Caco-2 (cell line): ENCODE measurements around the gene WSB2. TPM values are rescaled to one million over a fixed set of nuclear protein-coding genes. Genes with fewer than 3 reads are reported as not detected.
"Not testable (repeated sequence)": the region's sequence is repeated elsewhere in the genome, so short reads cannot be mapped to it uniquely, and the experiment has no call there.

Source experiments
- BruUV-seq: library from RNA; stranded (reverse); fragments of 400-500 nt; replicated peaks from 2 replicates; lab custom pipeline; 2021; lab: Mats Ljungman, UMichigan
- CTCF ChIA-PET: fragments of 300-600 bp; sonication (Branson Sonifier 250); formaldehyde crosslinking; loops from one replicate; lab custom pipeline; 2022; ENCODE audit warnings: antibody characterized with exemption; lab: Charles Lee
- POLR2A ChIA-PET: fragments of 300-600 bp; sonication (Branson Sonifier 250); formaldehyde crosslinking; loops from one replicate; lab custom pipeline; 2022; ENCODE audit warnings: antibody characterized with exemption; lab: Charles Lee
- DNase-seq, 2 experiments: peaks; one replicate each; pipeline versions ENCODE4 v3.0.0 to v3.0.0-alpha.2; 2020 to 2022
- H3K27me3 ChIP-seq: replicated peaks from 2 replicates; pipeline ENCODE4 v1.6.0; 2011; ENCODE audit warnings: low read length; ENCODE audit not compliant: control insufficient read depth, insufficient read depth
- H3K36me3 ChIP-seq: 2 replicates; pipeline ENCODE4 v1.5.1; 2011; ENCODE audit warnings: low read length; ENCODE audit not compliant: control insufficient read depth, insufficient read depth
- H3K4me1 ChIP-seq: fragments of 250-450 bp; sonication (Bioruptor Pico); 2 replicates; pipeline ENCODE4 v1.5.1; 2020; ENCODE audit warnings: mild to moderate bottlenecking
- H3K4me3 ChIP-seq: 2 replicates; pipeline ENCODE4 v1.5.1; 2011; ENCODE audit warnings: low read depth, mild to moderate bottlenecking, control low read depth, low read length
- H3K9me3 ChIP-seq: fragments of 250-450 bp; sonication (Bioruptor Pico); 2 replicates; pipeline ENCODE4 v1.5.1; 2020; ENCODE audit warnings: mild to moderate bottlenecking, moderate library complexity
- H3K27ac Mint-ChIP-seq: one replicate; pipeline ENCODE4 v1.8.0; 2022; ENCODE audit warnings: mixed read lengths; ENCODE audit not compliant: unreplicated experiment
- H3K27me3 Mint-ChIP-seq: one replicate; pipeline ENCODE4 v1.8.0; 2022; ENCODE audit warnings: mixed read lengths; ENCODE audit not compliant: insufficient read depth, unreplicated experiment
- H3K36me3 Mint-ChIP-seq: one replicate; pipeline ENCODE4 v1.8.0; 2022; ENCODE audit warnings: mild to moderate bottlenecking, mixed read lengths; ENCODE audit not compliant: insufficient read depth, unreplicated experiment
- H3K4me1 Mint-ChIP-seq: one replicate; pipeline ENCODE4 v1.8.0; 2022; ENCODE audit warnings: low read depth, mixed read lengths; ENCODE audit not compliant: unreplicated experiment
- H3K4me3 Mint-ChIP-seq: one replicate; pipeline ENCODE4 v1.8.0; 2022; ENCODE audit warnings: mild to moderate bottlenecking, moderate library complexity, mixed read lengths; ENCODE audit not compliant: unreplicated experiment
- H3K9me3 Mint-ChIP-seq: one replicate; pipeline ENCODE4 v1.8.0; 2022; ENCODE audit warnings: mixed read lengths; ENCODE audit not compliant: unreplicated experiment
- CTCF ChIP-seq, 2 experiments: fragments of 200-600 bp in 1 of 2; IDR thresholded peaks; 1 replicate in 1 of 2; 2 replicates in 1 of 2; pipeline versions ENCODE4 v1.5.1 to v1.8.0; 2011 to 2022; ENCODE audit warnings: antibody characterized with exemption in 1 of 2, control low read depth in 1 of 2, inconsistent platforms in 1 of 2, low read depth in 1 of 2, low read length in 1 of 2, mild to moderate bottlenecking in 1 of 2, moderate library complexity in 1 of 2; ENCODE audit not compliant: insufficient read depth in 1 of 2, severe bottlenecking in 1 of 2, unreplicated experiment in 1 of 2
- intact Hi-C: fragments of 100-400 bp; cut with micrococcal nuclease; formaldehyde crosslinking; loops from one replicate; pipeline ENCODE4 v1.10.0; 2022; ENCODE audit not compliant: unreplicated experiment
- total RNA-seq: library from RNA; stranded (reverse); gene quantifications from 2 replicates; pipeline ENCODE4 v1.2.3, GENCODE V29; 2022

Gene WSB2
- total RNA-seq, 1 experiment from 2014 or later: 36.7 TPM

GRCh38 chr12:118011961-118012360 lies 49.0 kb downstream of the WSB2 start:
- ChIA-PET CTCF (no interaction called here), POLR2A (no interaction called here)
- H3K36me3 Mint-ChIP-seq: peaks cover 10% of the 10 kb centered on the region
- DNase-seq: no peak
- no peak overlapping the region for H3K4me3 Mint-ChIP-seq
- peaks cover 4% of the 10 kb centered on the region; the same call in 1 of the 2 replicates for H3K4me1 ChIP-seq
- no peaks in the 10 kb centered on the region for H3K9me3 Mint-ChIP-seq
- H3K4me1 Mint-ChIP-seq: no peaks in the 10 kb centered on the region
- peaks cover 3% of the 10 kb centered on the region for H3K27me3 Mint-ChIP-seq
- BruUV-seq: no TSS peak
- no peaks in the 10 kb centered on the region for H3K9me3 ChIP-seq
- H3K36me3 ChIP-seq: no peaks in the 10 kb centered on the region
- no peak overlapping the region for H3K4me3 ChIP-seq
- H3K27ac Mint-ChIP-seq: no peak overlapping the region
- TF ChIP-seq CTCF (IDR thresholded peaks at IDR 0.05; ENCODE audit: insufficient read depth in 1 of 2, low read depth in 1 of 2, low read length in 1 of 2, severe bottlenecking in 1 of 2, unreplicated experiment in 1 of 2): no peak
- H3K27me3 ChIP-seq: no peaks in the 10 kb centered on the region
- intact Hi-C loops: loop anchor here (5.0 kb wide), 1 partner anchor 135 kb away; no protein-coding TSS in a partner anchor

- no peaks in the 10 kb centered on the region for H3K36me3 ChIP-seq
- intact Hi-C loops: loop anchor here (5.0 kb wide), 1 partner anchor 134 kb away; no protein-coding TSS in a partner anchor
- H3K27ac Mint-ChIP-seq: no peak overlapping the region
- H3K4me3 ChIP-seq: no peak overlapping the region
- peaks cover 4% of the 10 kb centered on the region; the same call in 1 of the 2 replicates for H3K4me1 ChIP-seq
- H3K36me3 Mint-ChIP-seq: peaks cover 4% of the 10 kb centered on the region
- no peak overlapping the region for H3K4me3 Mint-ChIP-seq
- CTCF ChIA-PET: no interaction called here
- H3K4me1 Mint-ChIP-seq: no peaks in the 10 kb centered on the region
- no peak for TF ChIP-seq CTCF (IDR thresholded peaks at IDR 0.05; ENCODE audit: insufficient read depth in 1 of 2, low read depth in 1 of 2, low read length in 1 of 2, severe bottlenecking in 1 of 2, unreplicated experiment in 1 of 2)
- no peak for DNase-seq
- H3K9me3 ChIP-seq: no peaks in the 10 kb centered on the region
- H3K9me3 Mint-ChIP-seq: no peaks in the 10 kb centered on the region
- no peaks in the 10 kb centered on the region for H3K27me3 ChIP-seq
- no TSS peak for BruUV-seq
- H3K27me3 Mint-ChIP-seq: peaks cover 3% of the 10 kb centered on the region
- POLR2A ChIA-PET: no interaction called here
Measured at GRCh38 chr12:118011377-118011776, 49.6 kb downstream of the WSB2 start.

GRCh38 chr12:118010903-118011302 lies 50.1 kb downstream of the WSB2 start:
- ChIA-PET CTCF (no interaction called here), POLR2A (no interaction called here)
- Histone ChIP-seq H3K27me3 (no peaks in the 10 kb centered on the region), H3K9me3 (no peaks in the 10 kb centered on the region), H3K4me3 (no peak overlapping the region), H3K4me1 (peaks cover 4% of the 10 kb centered on the region; the same call in 1 of the 2 replicates), H3K36me3 (no peaks in the 10 kb centered on the region)
- TF ChIP-seq CTCF (IDR thresholded peaks at IDR 0.05; ENCODE audit: insufficient read depth in 1 of 2, low read depth in 1 of 2, low read length in 1 of 2, severe bottlenecking in 1 of 2, unreplicated experiment in 1 of 2): no peak
- intact Hi-C loops: loop anchor here (5.0 kb wide), 1 partner anchor 134 kb away; no protein-coding TSS in a partner anchor
- Mint-ChIP-seq H3K4me1 (no peaks in the 10 kb centered on the region), H3K27ac (no peak overlapping the region), H3K9me3 (no peaks in the 10 kb centered on the region), H3K4me3 (no peak overlapping the region), H3K36me3 (no peaks in the 10 kb centered on the region), H3K27me3 (peaks cover 3% of the 10 kb centered on the region)
- no peak for DNase-seq
- BruUV-seq: no TSS peak

- H3K36me3 Mint-ChIP-seq, H3K4me3 ChIP-seq, H3K27me3 Mint-ChIP-seq, H3K4me3 Mint-ChIP-seq, H3K36me3 ChIP-seq, H3K27me3 ChIP-seq, H3K9me3 Mint-ChIP-seq, H3K27ac Mint-ChIP-seq, H3K9me3 ChIP-seq, DNase-seq, intact Hi-C loops, POLR2A ChIA-PET, BruUV-seq, H3K4me1 ChIP-seq, CTCF ChIA-PET, H3K4me1 Mint-ChIP-seq: not testable (repeated sequence)
Measured at GRCh38 chr12:117999806-118000205, 61.2 kb downstream of the WSB2 start.
